Neural progenitor cell (in vitro differentiated cells): ENCODE measurements around the gene DENND5B.

Source experiments
- EZH2 ChIP-seq: fragments of 200-600 bp; sonication (generic); IDR thresholded peaks from 2 replicates; pipeline ENCODE4 v1.6.1; 2017; ENCODE audit warnings: antibody characterized with exemption, mild to moderate bottlenecking, moderate library complexity
- TF ChIP-seq, protein P1 (sequence below): fragments of 200-600 bp; sonication (generic); IDR thresholded peaks from 2 replicates; pipeline ENCODE4 v1.5.1; 2017; ENCODE audit warnings: antibody characterized with exemption, mild to moderate bottlenecking

GRCh38 chr12:31597066-31597465 lies 6.1 kb upstream of the DENND5B start:
- TF ChIP-seq, protein P1, sequence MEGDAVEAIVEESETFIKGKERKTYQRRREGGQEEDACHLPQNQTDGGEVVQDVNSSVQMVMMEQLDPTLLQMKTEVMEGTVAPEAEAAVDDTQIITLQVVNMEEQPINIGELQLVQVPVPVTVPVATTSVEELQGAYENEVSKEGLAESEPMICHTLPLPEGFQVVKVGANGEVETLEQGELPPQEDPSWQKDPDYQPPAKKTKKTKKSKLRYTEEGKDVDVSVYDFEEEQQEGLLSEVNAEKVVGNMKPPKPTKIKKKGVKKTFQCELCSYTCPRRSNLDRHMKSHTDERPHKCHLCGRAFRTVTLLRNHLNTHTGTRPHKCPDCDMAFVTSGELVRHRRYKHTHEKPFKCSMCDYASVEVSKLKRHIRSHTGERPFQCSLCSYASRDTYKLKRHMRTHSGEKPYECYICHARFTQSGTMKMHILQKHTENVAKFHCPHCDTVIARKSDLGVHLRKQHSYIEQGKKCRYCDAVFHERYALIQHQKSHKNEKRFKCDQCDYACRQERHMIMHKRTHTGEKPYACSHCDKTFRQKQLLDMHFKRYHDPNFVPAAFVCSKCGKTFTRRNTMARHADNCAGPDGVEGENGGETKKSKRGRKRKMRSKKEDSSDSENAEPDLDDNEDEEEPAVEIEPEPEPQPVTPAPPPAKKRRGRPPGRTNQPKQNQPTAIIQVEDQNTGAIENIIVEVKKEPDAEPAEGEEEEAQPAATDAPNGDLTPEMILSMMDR, result no peak
- no peak for TF ChIP-seq EZH2
